K562 (cell line): ENCODE measurements around the gene LY6G6C. TPM values are rescaled to one million over a fixed set of nuclear protein-coding genes. Genes with fewer than 3 reads are reported as not detected.

ENCODE experiments used
- ATAC-seq: fragments of 200-7000 bp; cut with Tn5 transposase; 3 replicates; pipeline ENCODE4 v1.9.1; 2020; ENCODE audit warnings: moderate library complexity
- BruUV-seq: library from RNA; stranded (reverse); fragments of 400-500 nt; replicated peaks from 2 replicates; lab custom pipeline; 2021; lab: Mats Ljungman, UMichigan
- CTCF ChIA-PET: fragments of 300-600 bp; formaldehyde crosslinking; extraction: SDS; loops from one replicate; lab custom pipeline; 2021; ENCODE audit warnings: low intra/inter-chr PET ratio; lab: Yijun Ruan, JAX
- POLR2A ChIA-PET: fragments of 300-600, 350-650 bp; sonication (Branson Sonifier 250); formaldehyde crosslinking; extraction: SDS; loops from one replicate; lab custom pipeline; 2021; ENCODE audit warnings: antibody characterized with exemption, inconsistent platforms; lab: Yijun Ruan, JAX
- DNase-seq, 4 experiments: peaks; one replicate each; pipeline versions ENCODE4 v3.0.0 to v3.0.0-alpha.2; 2011 to 2018; ENCODE audit warnings: low spot score in 3 of 4, mixed read lengths in 3 of 4; ENCODE audit errors: extremely low read depth in 1 of 4
- FAIRE-seq: peaks from 2 replicates; lab custom pipeline; 2011; peaks lifted over from hg19 to GRCh38; lab: Jason Lieb, UNC
- H2AFZ ChIP-seq: 2 replicates; pipeline ENCODE4 v1.6.0; 2011; ENCODE audit warnings: low read depth, low read length, control low read depth, inconsistent platforms
- H3K27ac ChIP-seq: fragments of 200-600 bp; 3 replicates; pipeline ENCODE4 v1.8.0; 2011; ENCODE audit warnings: low read depth, mild to moderate bottlenecking, control low read depth, inconsistent platforms, low read length, moderate library complexity, mixed read lengths; ENCODE audit errors: extremely low read depth
- H3K27me3 ChIP-seq, 2 experiments: fragments of 300-600 bp in 1 of 2; 2 replicates in 1 of 2; 3 replicates in 1 of 2; pipeline versions ENCODE4 v1.6.0 to v1.8.0; 2011; ENCODE audit warnings: inconsistent platforms in 2 of 2, low read length in 2 of 2, mild to moderate bottlenecking in 1 of 2, mixed read lengths in 1 of 2, moderate library complexity in 1 of 2; ENCODE audit not compliant: control insufficient read depth in 2 of 2, insufficient read depth in 2 of 2
- H3K36me3 ChIP-seq: fragments of 300-600 bp; 3 replicates; pipeline ENCODE4 v1.8.0; 2011; ENCODE audit warnings: mild to moderate bottlenecking, low read length, inconsistent platforms; ENCODE audit not compliant: control insufficient read depth, insufficient read depth
- H3K4me1 ChIP-seq, 2 experiments: fragments of 200-600 bp in 1 of 2; replicated peaks in 1 of 2; 2 replicates in 1 of 2; 3 replicates in 1 of 2; pipeline versions ENCODE4 v1.5.1 to v1.8.0; 2011; ENCODE audit warnings: inconsistent platforms in 2 of 2, low read length in 2 of 2, mild to moderate bottlenecking in 1 of 2, mixed read lengths in 1 of 2, moderate library complexity in 1 of 2; ENCODE audit not compliant: control insufficient read depth in 2 of 2, insufficient read depth in 2 of 2
- H3K4me2 ChIP-seq: 2 replicates; pipeline ENCODE4 v1.6.1; 2011; ENCODE audit warnings: low read length, control low read depth, inconsistent platforms, mixed read lengths; ENCODE audit not compliant: insufficient read depth
- H3K4me3 ChIP-seq: fragments of 200-600 bp; sonication (generic), shearing (Covaris generic); 2 replicates; pipeline ENCODE4 v1.5.1; 2016; ENCODE audit warnings: control low read depth, inconsistent platforms
- H3K79me2 ChIP-seq: fragments of 200-600 bp; 3 replicates; pipeline ENCODE4 v1.8.0; 2011; ENCODE audit warnings: low read length, inconsistent platforms; ENCODE audit not compliant: control insufficient read depth, insufficient read depth
- H3K9ac ChIP-seq, 2 experiments: 2 replicates each; pipeline versions ENCODE4 v1.6.0 to v1.6.1; 2011; ENCODE audit warnings: low read depth in 2 of 2, low read length in 2 of 2, control low read depth in 1 of 2, inconsistent platforms in 1 of 2, mild to moderate bottlenecking in 1 of 2, mixed read lengths in 1 of 2; ENCODE audit not compliant: insufficient read depth in 1 of 2
- H3K9me1 ChIP-seq: one replicate; pipeline ENCODE4 v1.6.0; 2011; ENCODE audit warnings: inconsistent platforms, mild to moderate bottlenecking, low read length, moderate library complexity; ENCODE audit not compliant: control insufficient read depth, insufficient read depth
- H3K9me3 ChIP-seq: replicated peaks from 2 replicates; pipeline ENCODE4 v1.5.1; 2011; ENCODE audit warnings: low read depth, low read length, inconsistent platforms; ENCODE audit not compliant: control insufficient read depth, insufficient read depth
- H4K20me1 ChIP-seq: replicated peaks from 2 replicates; pipeline ENCODE4 v1.6.1; 2011; ENCODE audit warnings: low read length, inconsistent platforms, mixed read lengths; ENCODE audit not compliant: control insufficient read depth, insufficient read depth
- CBX3 ChIP-seq, 2 experiments: IDR thresholded peaks; 1 replicate in 1 of 2; 2 replicates in 1 of 2; pipeline ENCODE4 v1.6.1; 2012; ENCODE audit warnings: inconsistent platforms in 2 of 2, low read length in 2 of 2, borderline replicate concordance in 1 of 2, control low read depth in 1 of 2
- FOXM1 ChIP-seq, 2 experiments: fragments of 450-650 bp in 1 of 2; sonication (generic) in 1 of 2; formaldehyde crosslinking in 1 of 2; IDR thresholded peaks; 2 replicates each; pipeline versions ENCODE4 v1.6.1 to v1.9.0; 2017 to 2022; ENCODE audit warnings: low read depth in 2 of 2, mild to moderate bottlenecking in 2 of 2, missing genetic modification reagents in 1 of 2, moderate library complexity in 1 of 2
- GTF2E2 ChIP-seq: fragments of 200-800 bp; sonication (Bioruptor generic); IDR thresholded peaks from 2 replicates; pipeline ENCODE4 v1.6.1; 2016; ENCODE audit warnings: missing genetic modification characterization, missing compliant biosample characterization
- KHSRP ChIP-seq: fragments of 450-650 bp; IDR thresholded peaks from 2 replicates; pipeline ENCODE4 v1.6.1; 2017
- MCM2 ChIP-seq: fragments of 450-650 bp; IDR thresholded peaks from 2 replicates; pipeline ENCODE4 v1.6.1; 2017; ENCODE audit warnings: low read depth, mild to moderate bottlenecking
- POLR2AphosphoS2 ChIP-seq: IDR thresholded peaks from 2 replicates; pipeline ENCODE4 v1.6.1; 2012; ENCODE audit warnings: low read length, improper control_type of control experiment
- PTRF ChIP-seq: fragments of 450-650 bp; IDR thresholded peaks from 2 replicates; pipeline ENCODE4 v1.6.1; 2016; ENCODE audit warnings: mild to moderate bottlenecking, missing genetic modification characterization, missing compliant biosample characterization
- RBFOX2 ChIP-seq: fragments of 200-400 bp; formaldehyde crosslinking; IDR thresholded peaks from 2 replicates; pipeline ENCODE4 v1.6.1; 2017; ENCODE audit warnings: low read depth, mild to moderate bottlenecking, low read length, moderate library complexity
- SAFB2 ChIP-seq: fragments of 200-400 bp; formaldehyde crosslinking; IDR thresholded peaks from 2 replicates; pipeline ENCODE4 v1.6.1; 2018; ENCODE audit warnings: borderline replicate concordance, low read length, low read depth, moderate library complexity; ENCODE audit not compliant: severe bottlenecking
- SMAD4 ChIP-seq: fragments of 250-450 bp; sonication (Bioruptor Pico); conservative IDR thresholded peaks from 2 replicates; pipeline ENCODE4 v1.8.0; 2021; ENCODE audit warnings: inconsistent platforms, mild to moderate bottlenecking, moderate library complexity
- SMARCA5 ChIP-seq: fragments of 450-650 bp; IDR thresholded peaks from 2 replicates; pipeline ENCODE4 v1.6.1; 2016
- YBX1 ChIP-seq: fragments of 450-650 bp; IDR thresholded peaks from 2 replicates; pipeline ENCODE4 v1.7.1; 2016; ENCODE audit warnings: mild to moderate bottlenecking
- ZNF143 ChIP-seq: sonication (generic); formaldehyde crosslinking; IDR thresholded peaks from 2 replicates; pipeline ENCODE4 v1.9.0; 2022; ENCODE audit warnings: mild to moderate bottlenecking, missing genetic modification reagents
- ZNF24 ChIP-seq: fragments of 450-650 bp; IDR thresholded peaks from 2 replicates; pipeline ENCODE4 v1.6.1; 2016
- WGBS: fragments of 100-300 bp; shearing (Covaris generic); methylation state at CpG from one replicate; pipeline ENCODE4 v1.1.6; 2016; ENCODE audit warnings: low coverage, mixed read lengths; ENCODE audit not compliant: insufficient coverage; ENCODE audit errors: missing lambda C conversion rate; 5-methylcytosine and 5-hydroxymethylcytosine counted together
- in situ Hi-C: fragments of 300-500 bp; cut with MboI; formaldehyde crosslinking; loops from 4 replicates; pipeline ENCODE4 v1.15.0; 2018; ENCODE audit warnings: inconsistent platforms, mixed read lengths
- intact Hi-C: fragments of 100-400 bp; cut with micrococcal nuclease; formaldehyde crosslinking; loops from 2 replicates; pipeline ENCODE4 v1.14.2; 2022
- polyA plus RNA-seq, 8 experiments: library from polyadenylated mRNA; depleted of rRNA in 4 of 8; stranded (reverse) in 5 of 8; unstranded in 3 of 8; fragments of >200 nt; fragmentation: Nextera tagmentation in 2 of 8; fragmentation: Illumina TruSeq in 1 of 8; extraction: Ambion mirVana in 2 of 8; extraction: Trizol in 1 of 8; gene quantifications; 2 replicates each; pipeline versions ENCODE4 v1.2.1 to v1.2.3, GENCODE V29; 2011 to 2014; ENCODE audit warnings: inconsistent platforms in 1 of 8, missing spikeins in 1 of 8
- total RNA-seq, 7 experiments: library from RNA; depleted of rRNA in 6 of 7; stranded (reverse); fragments of >200 nt in 6 of 7; fragmentation: Illumina TruSeq in 2 of 7; extraction: Trizol in 2 of 7; gene quantifications; 2 replicates each; pipeline versions ENCODE4 v1.2.1 to v1.2.3, GENCODE V29; 2011 to 2021; ENCODE audit warnings: low replicate concordance in 1 of 7
- TF ChIP-seq, protein P1 (sequence below): fragments of 250-450 bp; sonication (Bioruptor Pico); IDR thresholded peaks from 2 replicates; pipeline ENCODE4 v1.5.0; 2022; ENCODE audit warnings: mild to moderate bottlenecking

The LY6G6C gene
- total and polyA plus RNA-seq, 9 of the 15 experiments (the other 6 are each of a cell fraction or from before 2014, with no cell fraction given), result 0.06 to 0.20 TPM; not detected in 7

DNA sequence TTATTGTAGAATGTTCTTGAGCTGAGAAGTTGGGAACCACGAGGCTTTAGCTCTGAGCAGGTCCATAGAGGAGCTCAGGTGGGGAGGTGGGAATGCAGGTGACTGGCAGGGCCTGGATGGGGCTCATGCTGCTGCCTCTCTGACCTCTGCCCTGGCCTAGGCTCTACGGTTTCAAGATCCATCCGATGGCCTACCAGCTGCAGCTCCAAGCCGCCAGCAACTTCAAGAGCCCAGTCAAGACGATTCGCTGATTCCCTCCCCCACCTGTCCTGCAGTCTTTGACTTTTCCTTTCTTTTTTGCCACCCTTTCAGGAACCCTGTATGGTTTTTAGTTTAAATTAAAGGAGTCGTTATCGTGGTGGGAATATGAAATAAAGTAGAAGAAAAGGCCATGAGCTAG lies 51.9 kb downstream of the LY6G6C start, which contains the start of gene LY6G5B:
Gene LY6G5B (plus strand): TSS at position 301 of the 400 bp plus-strand sequence. CDS start 975 bp downstream, outside the sequence.
- H3K36me3 ChIP-seq, result peaks cover 71% of the 10 kb centered on the region
- no peaks in the 10 kb centered on the region for H3K9me3 ChIP-seq
- BruUV-seq, result no TSS peak
- no peak within 1 kb of the TSS for H3K4me3 ChIP-seq
- TF ChIP-seq FOXM1 (IDR thresholded peaks at IDR 0.05; ENCODE audit: low read depth), result no peak
- TF ChIP-seq FOXM1 (CRISPR knock-in tag; IDR thresholded peaks at IDR 0.05; ENCODE audit: low read depth), result 0 out of 2 replicates have a peak, but pooled peaks have one; percentile 35
- TF ChIP-seq POLR2AphosphoS2, result 0 out of 2 replicates have a peak, but pooled peaks have one; percentile 6
- TF ChIP-seq KHSRP, result no peak
- TF ChIP-seq RBFOX2, result peak; percentile 46
- no peak for TF ChIP-seq ZNF143 (CRISPR knock-in tag)
- no peak for TF ChIP-seq SMARCA5
- no peak for TF ChIP-seq PTRF (tag)
- TF ChIP-seq MCM2, result no peak
- TF ChIP-seq SAFB2, result no peak
- TF ChIP-seq CBX3 (IDR thresholded peaks at IDR 0.05; ENCODE audit: borderline replicate concordance in 1 of 2, low read length in 2 of 2), result no peak
- no peak for TF ChIP-seq ZNF24
- TF ChIP-seq YBX1, result no peak
- no peak for TF ChIP-seq GTF2E2 (tag)
- TF ChIP-seq, protein P1, sequence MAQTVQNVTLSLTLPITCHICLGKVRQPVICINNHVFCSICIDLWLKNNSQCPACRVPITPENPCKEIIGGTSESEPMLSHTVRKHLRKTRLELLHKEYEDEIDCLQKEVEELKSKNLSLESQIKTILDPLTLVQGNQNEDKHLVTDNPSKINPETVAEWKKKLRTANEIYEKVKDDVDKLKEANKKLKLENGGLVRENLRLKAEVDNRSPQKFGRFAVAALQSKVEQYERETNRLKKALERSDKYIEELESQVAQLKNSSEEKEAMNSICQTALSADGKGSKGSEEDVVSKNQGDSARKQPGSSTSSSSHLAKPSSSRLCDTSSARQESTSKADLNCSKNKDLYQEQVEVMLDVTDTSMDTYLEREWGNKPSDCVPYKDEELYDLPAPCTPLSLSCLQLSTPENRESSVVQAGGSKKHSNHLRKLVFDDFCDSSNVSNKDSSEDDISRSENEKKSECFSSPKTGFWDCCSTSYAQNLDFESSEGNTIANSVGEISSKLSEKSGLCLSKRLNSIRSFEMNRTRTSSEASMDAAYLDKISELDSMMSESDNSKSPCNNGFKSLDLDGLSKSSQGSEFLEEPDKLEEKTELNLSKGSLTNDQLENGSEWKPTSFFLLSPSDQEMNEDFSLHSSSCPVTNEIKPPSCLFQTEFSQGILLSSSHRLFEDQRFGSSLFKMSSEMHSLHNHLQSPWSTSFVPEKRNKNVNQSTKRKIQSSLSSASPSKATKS (CRISPR knock-in tag), result no peak
- TF ChIP-seq SMAD4 (CRISPR knock-in tag), result no peak
- TF ChIP-seq, all 486 proteins: peak for 3
- ATAC-seq (no peak), DNase-seq (no peak), FAIRE-seq (no peak)
- intact Hi-C loops (loop anchor here (10.0 kb wide), 1 partner anchor 505 kb away; the partner anchor contains the start of genes AGPAT1 and RNF5), in situ Hi-C loops (no loop called here)
- peaks cover 5 to 11% of the 10 kb centered on the region in 2 experiments; a peak in 3 of 5 replicates for H3K4me1 ChIP-seq
- 83% methylated on average over 8 of the region's 8 CpGs for WGBS
- no peaks in the 10 kb centered on the region for H3K27me3 ChIP-seq
- H3K79me2 ChIP-seq, result peaks cover 45% of the 10 kb centered on the region
- no peaks in the 10 kb centered on the region for H3K9me1 ChIP-seq
- H3K27ac ChIP-seq, result no peak within 1 kb of the TSS
- H3K9ac ChIP-seq, result peak within 1 kb of the TSS in 1 of 2 experiments; percentile 69; a peak in 2 of 4 replicates
- H2AFZ ChIP-seq, result no peak within 1 kb of the TSS
- ChIA-PET CTCF (no interaction called here), POLR2A (interaction anchor here (0.6 to 2.6 kb wide), 13 partner anchors 8 to 174 kb away, joined by 3 to 14 read pairs (median 3); partner anchors contain the start of genes ABHD16A, C6orf47, LSM2 and MSH5)
- H4K20me1 ChIP-seq, result 0 out of 2 replicates have a peak, but pooled peaks cover 3% of the 10 kb centered on the region
- no peak within 1 kb of the TSS for H3K4me2 ChIP-seq
